Endodermal cell (in vitro differentiated cells): Measurements from ENCODE around the gene PTTG1IP. TPM values are rescaled to one million over a fixed set of nuclear protein-coding genes. Genes with fewer than 3 reads are reported as not detected.

Source experiments
- DNase-seq: peaks from one replicate; pipeline ENCODE4 v3.0.0-alpha.2; 2017
- H3K27ac ChIP-seq: 2 replicates; pipeline ENCODE4 v1.5.1; 2013; ENCODE audit warnings: mild to moderate bottlenecking, low read depth, low read length, moderate library complexity
- H3K27me3 ChIP-seq: 2 replicates; pipeline ENCODE4 v1.6.1; 2013; ENCODE audit warnings: mild to moderate bottlenecking, low read length, moderate library complexity; ENCODE audit not compliant: insufficient read depth, control insufficient read depth, poor library complexity, severe bottlenecking
- H3K36me3 ChIP-seq: 2 replicates; pipeline ENCODE4 v1.7.0; 2013; ENCODE audit warnings: mild to moderate bottlenecking, low read length, moderate library complexity; ENCODE audit not compliant: control insufficient read depth, insufficient read depth
- H3K4me1 ChIP-seq: one replicate; pipeline ENCODE4 v1.7.0; 2013; ENCODE audit warnings: low read length; ENCODE audit not compliant: control insufficient read depth, insufficient read depth
- H3K4me3 ChIP-seq: 2 replicates; pipeline ENCODE4 v1.5.1; 2013; ENCODE audit warnings: mild to moderate bottlenecking, low read length, moderate library complexity
- H3K9ac ChIP-seq: 2 replicates; pipeline ENCODE4 v1.6.1; 2013; ENCODE audit warnings: mild to moderate bottlenecking, low read length, moderate library complexity; ENCODE audit not compliant: poor library complexity, severe bottlenecking; ENCODE audit errors: extremely low read depth
- H3K9me3 ChIP-seq: 2 replicates; pipeline ENCODE4 v1.6.1; 2013; ENCODE audit warnings: mild to moderate bottlenecking, low read length, moderate library complexity; ENCODE audit not compliant: control insufficient read depth
- H3K27ac Mint-ChIP-seq: 2 replicates; pipeline ENCODE4 v1.8.0; 2020; ENCODE audit warnings: mixed read lengths
- H3K27me3 Mint-ChIP-seq: 2 replicates; pipeline ENCODE4 v1.8.0; 2021; ENCODE audit warnings: mild to moderate bottlenecking, mixed read lengths; ENCODE audit not compliant: insufficient read depth
- H3K36me3 Mint-ChIP-seq: 2 replicates; pipeline ENCODE4 v1.8.0; 2020; ENCODE audit warnings: low read depth, mixed read lengths
- H3K4me1 Mint-ChIP-seq: 2 replicates; pipeline ENCODE4 v1.8.0; 2020; ENCODE audit warnings: mixed read lengths
- H3K4me3 Mint-ChIP-seq: 2 replicates; pipeline ENCODE4 v1.8.0; 2020; ENCODE audit warnings: mild to moderate bottlenecking, moderate library complexity, mixed read lengths
- H3K9me3 Mint-ChIP-seq: 2 replicates; pipeline ENCODE4 v1.8.0; 2020; ENCODE audit warnings: mild to moderate bottlenecking, mixed read lengths
- CTCF ChIP-seq: fragments of 200-600 bp; sonication (generic); conservative IDR thresholded peaks from 2 replicates; pipeline ENCODE4 v1.5.0; 2021; ENCODE audit warnings: antibody characterized with exemption, mild to moderate bottlenecking
- WGBS, 2 experiments: methylation state at CpG; one replicate each; pipeline versions ENCODE4 v1.1.5 to v1.1.7; 2013; ENCODE audit warnings: missing lambda C conversion rate in 2 of 2, mixed read lengths in 1 of 2; ENCODE audit not compliant: insufficient coverage in 1 of 2, insufficient read length in 1 of 2; 5-methylcytosine and 5-hydroxymethylcytosine counted together
- total RNA-seq, 2 donors: library from RNA; stranded (reverse); fragmentation: NEBNext Ultra II Directional in 1 of 2; extraction: Animal tissue kit (Norgen Biotek cat#: 25700) in 1 of 2; gene quantifications; 2 replicates in 1 of 2; 3 replicates in 1 of 2; pipeline ENCODE4 v1.2.1, GENCODE V29; 2021

Gene PTTG1IP
- total RNA-seq, 2 donors from 2014 or later, result 155 to 168 TPM

GRCh38 chr21:44895859-44896258, 22.4 kb upstream of the PTTG1IP start:
- no peak for DNase-seq
- H3K4me1 Mint-ChIP-seq, result no peaks in the 10 kb centered on the region
- 93 to 96% methylated on average over 10 to 11 of the region's 11 CpGs for WGBS, 2 experiments
- Histone ChIP-seq H3K9me3 (no peaks in the 10 kb centered on the region), H3K27me3 (no peaks in the 10 kb centered on the region), H3K4me3 (no peak overlapping the region), H3K27ac (no peak overlapping the region), H3K36me3 (no peaks in the 10 kb centered on the region), H3K4me1 (no peaks in the 10 kb centered on the region), H3K9ac (no peak overlapping the region)
- H3K27ac Mint-ChIP-seq, result no peak overlapping the region
- no peak overlapping the region for H3K4me3 Mint-ChIP-seq
- TF ChIP-seq CTCF, result no peak
- H3K9me3 Mint-ChIP-seq, result no peaks in the 10 kb centered on the region
- no peaks in the 10 kb centered on the region for H3K36me3 Mint-ChIP-seq
- H3K27me3 Mint-ChIP-seq, result peaks cover 1% of the 10 kb centered on the region

GRCh38 chr21:44894687-44895302, 21.3 kb upstream of the PTTG1IP start:
- Mint-ChIP-seq H3K36me3 (no peaks in the 10 kb centered on the region), H3K4me1 (no peaks in the 10 kb centered on the region), H3K27ac (no peak overlapping the region), H3K9me3 (no peaks in the 10 kb centered on the region), H3K4me3 (no peak overlapping the region), H3K27me3 (peaks cover 1% of the 10 kb centered on the region)
- Histone ChIP-seq H3K9ac (no peak overlapping the region), H3K27me3 (no peaks in the 10 kb centered on the region), H3K9me3 (no peaks in the 10 kb centered on the region), H3K27ac (no peak overlapping the region), H3K4me1 (no peaks in the 10 kb centered on the region), H3K4me3 (no peak overlapping the region), H3K36me3 (no peaks in the 10 kb centered on the region)
- DNase-seq, result no peak
- 92 to 94% methylated on average over 10 to 19 of the region's 19 CpGs for WGBS, 2 experiments
- no peak for TF ChIP-seq CTCF

- Histone ChIP-seq H3K27me3 (no peaks in the 10 kb centered on the region), H3K4me1 (no peaks in the 10 kb centered on the region), H3K9me3 (no peaks in the 10 kb centered on the region), H3K4me3 (no peak overlapping the region), H3K36me3 (no peaks in the 10 kb centered on the region), H3K9ac (no peak overlapping the region), H3K27ac (no peak overlapping the region)
- TF ChIP-seq CTCF, result no peak
- H3K27me3 Mint-ChIP-seq, result peaks cover 1% of the 10 kb centered on the region
- H3K4me1 Mint-ChIP-seq, result no peaks in the 10 kb centered on the region
- no peak overlapping the region for H3K4me3 Mint-ChIP-seq
- H3K27ac Mint-ChIP-seq, result no peak overlapping the region
- no peaks in the 10 kb centered on the region for H3K9me3 Mint-ChIP-seq
- DNase-seq, result no peak
- 90 to 93% methylated on average over 10 to 15 of the region's 15 CpGs for WGBS, 2 experiments
- H3K36me3 Mint-ChIP-seq, result no peaks in the 10 kb centered on the region
Measured at GRCh38 chr21:44893948-44894656, 20.6 kb upstream of the PTTG1IP start.
